DMS79 (cell line): ENCODE measurements around the gene ABCG2.

Experiments
- DNase-seq: peaks from one replicate; lab custom pipeline; 2025; lab: John Stamatoyannopoulos, UW

The ABCG2 gene

DNA sequence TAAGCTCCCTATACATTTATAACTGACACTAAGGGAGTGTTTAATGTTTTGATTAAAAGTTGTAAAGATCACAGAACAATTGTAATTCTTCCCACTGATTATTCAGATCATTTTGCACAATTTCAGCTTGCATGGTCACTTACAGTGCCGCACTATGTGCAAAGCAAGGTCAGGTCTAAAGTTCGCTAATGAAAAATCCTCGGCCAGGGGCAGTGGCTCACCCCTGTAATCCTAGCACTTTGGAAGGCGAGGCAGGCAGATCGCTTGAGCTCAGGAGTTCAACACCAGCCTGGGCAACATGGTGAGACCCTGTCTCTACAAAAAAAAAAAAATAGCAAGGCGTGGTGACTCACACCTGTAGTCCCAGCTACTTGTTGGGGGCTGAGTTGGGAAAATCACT lies 94.0 kb downstream of the ABCG2 start:
- DNase-seq: no peak

DNA sequence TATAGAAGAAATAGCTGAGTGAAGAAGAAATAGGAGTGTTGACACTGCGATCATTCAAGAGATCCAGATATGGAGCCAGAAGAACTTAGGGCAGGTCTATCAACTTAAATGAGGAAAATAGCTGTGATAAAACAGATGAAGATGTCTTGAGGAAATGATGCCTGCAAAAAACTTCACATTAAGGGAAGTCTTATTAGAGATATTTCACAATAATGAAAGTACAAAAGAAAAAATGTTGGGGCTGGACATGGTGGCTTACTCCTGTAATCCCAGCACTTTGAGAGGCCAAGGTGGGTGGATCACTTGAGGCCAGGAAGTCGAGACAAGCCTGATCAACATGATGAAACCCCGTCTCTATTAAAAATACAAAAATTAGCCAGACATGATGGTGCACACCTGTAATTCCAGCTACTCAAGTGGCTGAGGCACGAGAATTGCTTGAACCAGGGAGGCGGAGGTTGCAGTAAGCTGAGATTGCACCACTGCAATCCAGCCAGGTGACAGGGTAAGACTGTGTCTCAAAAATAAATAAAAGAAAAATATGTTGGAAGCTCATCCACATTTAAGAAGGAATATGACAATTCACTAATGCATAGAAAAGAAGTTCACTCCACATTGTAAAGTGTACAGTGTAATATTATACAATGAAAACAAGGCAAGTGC lies 94.7 kb downstream of the ABCG2 start:
- no peak for DNase-seq

DNA sequence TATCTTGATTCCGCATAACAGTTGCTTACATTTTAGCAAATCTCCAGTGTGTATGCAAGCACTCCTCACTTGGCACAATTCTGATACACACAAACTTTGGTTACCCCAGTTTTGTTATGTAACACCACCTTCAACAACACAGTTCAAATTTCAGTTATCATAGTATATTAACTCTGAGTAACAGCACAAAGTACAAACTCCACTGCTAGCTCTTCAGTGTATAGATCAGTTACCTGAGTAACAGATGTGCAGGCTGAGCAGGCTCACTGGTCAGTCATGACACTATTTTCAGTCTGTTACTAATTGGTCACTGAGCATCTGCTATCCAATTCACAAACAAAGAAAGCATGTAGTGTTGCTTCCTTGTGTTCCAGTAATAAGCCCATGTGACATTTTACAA lies 95.6 kb downstream of the ABCG2 start:
- DNase-seq: no peak

GRCh38 chr4:88062311-88062710 lies 96.1 kb downstream of the ABCG2 start:
- DNase-seq: no peak

DNA sequence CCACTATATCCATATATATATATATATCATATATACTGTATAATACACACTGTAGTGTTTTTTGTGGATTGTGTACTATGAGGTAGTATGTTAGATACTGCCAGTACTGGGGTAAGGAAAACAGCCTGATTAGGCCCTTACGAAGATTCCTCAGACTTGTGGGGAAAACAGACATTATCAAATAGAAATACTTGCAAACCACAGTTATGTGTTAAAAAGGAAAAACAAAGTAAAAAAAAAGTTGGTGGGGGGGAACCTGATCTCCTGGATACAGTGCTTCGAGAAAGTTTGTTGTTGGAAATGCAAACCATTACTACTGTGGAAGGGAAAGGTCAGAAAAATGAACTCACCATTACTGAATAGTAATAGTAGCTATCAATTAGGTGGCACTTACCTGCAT lies 98.0 kb downstream of the ABCG2 start:
- DNase-seq: no peak

- no peak for DNase-seq
Observed at GRCh38 chr4:88059766-88060165, 98.7 kb downstream of the ABCG2 start.

DNA sequence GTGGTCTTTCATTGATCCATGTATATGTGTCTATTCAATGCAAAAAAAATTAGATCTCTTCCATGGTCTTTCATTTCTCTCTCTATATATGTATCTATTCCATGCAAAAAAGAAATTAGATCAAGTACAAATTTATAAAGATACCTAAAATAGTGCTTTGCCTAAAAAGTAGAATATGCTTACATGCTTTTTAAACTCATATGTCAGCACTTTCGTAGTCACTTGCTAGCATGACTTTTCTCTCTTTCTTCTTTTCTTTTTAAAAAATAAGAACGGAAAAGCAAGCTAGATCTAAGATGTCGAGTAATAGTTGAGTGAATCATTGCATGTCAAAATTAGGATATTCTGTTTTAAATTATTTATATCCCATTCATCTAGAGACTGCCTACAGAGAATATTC lies 100.1 kb downstream of the ABCG2 start:
- no peak for DNase-seq

- no peak for DNase-seq
Observed at GRCh38 chr4:88054901-88055300, 103.5 kb downstream of the ABCG2 start.

DNA sequence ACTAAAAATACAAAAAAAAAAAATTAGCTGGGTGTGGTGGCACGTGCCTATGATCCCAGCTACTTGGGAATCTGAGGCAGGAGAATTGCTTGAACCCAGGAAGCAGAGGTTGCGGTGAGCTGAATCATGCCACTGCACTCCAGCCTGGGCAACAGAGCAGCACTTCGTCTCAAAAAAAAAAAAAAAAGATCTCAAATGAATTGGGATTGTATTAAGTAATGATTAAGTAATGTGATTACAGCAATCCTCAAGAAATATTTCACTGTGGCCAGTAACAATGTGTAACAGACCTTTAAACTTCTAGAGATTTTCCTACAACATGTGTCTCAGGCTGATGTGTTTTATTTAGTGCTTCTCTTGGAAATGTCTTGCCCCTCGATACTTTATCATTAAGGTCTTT lies 104.2 kb downstream of the ABCG2 start:
- DNase-seq: no peak

DNA sequence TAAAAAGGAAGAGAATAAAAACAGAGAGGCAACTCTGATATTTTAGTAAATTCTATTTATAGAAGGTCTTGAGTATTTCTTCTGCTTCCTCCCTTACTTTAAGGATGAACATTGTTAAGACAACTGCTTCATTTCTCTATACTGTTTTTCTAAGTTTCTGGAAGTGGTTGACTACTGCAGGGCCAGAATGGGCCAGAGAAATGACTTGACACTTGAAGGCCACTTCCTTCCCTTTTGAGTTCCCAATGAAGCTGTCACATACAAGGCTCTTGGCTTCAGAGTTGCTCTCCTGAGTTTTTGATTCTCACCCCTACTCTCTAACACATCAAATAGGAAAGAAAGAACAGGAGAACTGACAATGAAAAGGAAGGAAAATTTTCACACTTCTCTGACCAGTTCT lies 113.4 kb downstream of the ABCG2 start:
- no peak for DNase-seq

DNA sequence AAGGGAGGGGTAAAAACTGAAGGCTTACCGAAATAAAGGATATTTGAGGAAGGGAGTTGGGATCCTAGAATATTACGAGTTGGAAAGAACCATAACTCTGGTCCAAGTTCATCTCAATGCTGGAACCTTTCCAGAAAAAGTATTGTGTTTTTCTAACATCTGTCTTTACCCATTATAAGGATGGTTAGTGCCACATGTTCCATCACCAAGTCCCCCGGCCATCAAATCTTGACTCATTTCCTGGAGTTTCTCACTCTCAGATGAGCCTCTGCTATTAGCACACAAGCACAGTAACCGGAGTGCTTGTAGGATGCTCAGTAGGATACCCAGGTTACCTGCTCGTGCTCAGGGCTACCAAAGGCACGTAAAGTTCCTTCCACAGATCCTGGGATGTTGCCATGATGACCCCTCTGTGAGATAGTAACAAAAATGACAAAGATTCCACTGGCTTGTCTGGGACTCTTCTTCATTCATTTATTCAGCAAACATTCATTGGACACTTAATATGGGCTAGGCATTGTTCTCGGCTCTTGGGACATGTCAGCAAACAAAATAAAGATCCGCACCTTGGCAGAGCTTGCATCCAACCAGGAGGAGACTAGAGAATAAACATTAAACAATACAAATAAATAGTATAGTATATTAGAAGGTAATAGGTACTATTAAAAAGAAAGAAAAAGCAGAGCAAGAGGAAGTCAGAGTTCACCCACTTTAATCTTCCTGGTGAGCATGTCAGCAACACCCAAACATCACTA lies 114.7 kb downstream of the ABCG2 start:
- no peak for DNase-seq

- no peak for DNase-seq
Observed at GRCh38 chr4:88043001-88043400, 115.4 kb downstream of the ABCG2 start.

DNA sequence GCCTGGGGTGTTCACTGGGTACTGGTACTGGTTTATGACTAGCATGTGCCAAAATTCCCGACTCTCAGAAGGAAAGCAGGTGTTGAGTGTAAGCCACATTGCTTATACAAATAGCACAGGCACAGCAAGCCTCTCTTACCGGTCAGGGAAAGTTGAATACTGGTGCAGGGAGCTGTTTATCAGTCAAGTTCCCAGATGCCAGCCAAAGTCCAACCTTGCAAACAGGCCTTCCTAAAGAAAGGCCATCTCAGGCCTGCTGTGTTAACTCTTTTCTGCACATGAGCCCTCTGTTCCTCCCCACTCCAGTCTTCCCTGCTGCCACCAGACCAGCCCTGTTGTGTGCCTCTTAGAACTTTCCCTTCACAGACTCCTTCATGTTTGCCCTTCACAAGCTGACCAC lies 116.8 kb downstream of the ABCG2 start:
- no peak for DNase-seq

DNA sequence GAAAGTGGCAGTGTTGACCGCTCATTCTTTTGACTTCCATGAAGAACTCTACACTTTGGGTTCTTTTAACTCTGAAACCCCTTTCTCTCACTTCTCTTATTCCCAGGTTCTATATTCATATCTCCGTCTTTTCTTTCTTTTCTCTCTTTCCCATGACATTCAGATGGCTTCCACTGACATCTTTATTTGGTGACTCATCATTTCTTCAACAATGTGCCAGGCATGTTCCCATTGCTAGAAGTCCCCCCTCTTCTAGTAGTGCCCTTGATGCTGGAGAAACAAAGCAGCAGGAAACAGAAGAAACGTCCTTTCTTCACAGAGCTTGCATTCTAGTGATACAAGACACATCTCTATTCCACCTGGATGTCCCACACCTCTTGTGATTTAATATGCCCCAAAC lies 117.7 kb downstream of the ABCG2 start:
- DNase-seq: no peak
